ENCODE measurements around the gene ZDHHC1.

The ZDHHC1 gene

GRCh38 chr16:67390816-67391423, 25.4 kb downstream of the ZDHHC1 start:
- TF ChIP-seq CTCF (IDR thresholded peaks at IDR 0.05; ENCODE audit: low read length, missing control alignments): no peak
- H3K4me3 ChIP-seq (replicated peaks; ENCODE audit: low read depth, low read length): no peak overlapping the region
- no peak for DNase-seq (ENCODE audit: low read depth)

- TF ChIP-seq CTCF (IDR thresholded peaks at IDR 0.05; ENCODE audit: low read length, missing control alignments): no peak
- no peak overlapping the region for H3K4me3 ChIP-seq (replicated peaks; ENCODE audit: low read depth, low read length)
- DNase-seq (ENCODE audit: low read depth): no peak
These were observed 26.1 kb downstream of the ZDHHC1 start for GRCh38 chr16:67389911-67390815.

- H3K4me3 ChIP-seq (replicated peaks; ENCODE audit: low read depth, low read length): no peak overlapping the region
- no peak for TF ChIP-seq CTCF (IDR thresholded peaks at IDR 0.05; ENCODE audit: low read length, missing control alignments)
- no peak for DNase-seq (ENCODE audit: low read depth)
These were observed 27.7 kb downstream of the ZDHHC1 start for GRCh38 chr16:67388591-67388990.

- H3K4me3 ChIP-seq (replicated peaks; ENCODE audit: low read depth, low read length): no peak overlapping the region
- TF ChIP-seq CTCF (IDR thresholded peaks at IDR 0.05; ENCODE audit: low read length, missing control alignments): no peak
- DNase-seq (ENCODE audit: low read depth): no peak
These were observed 28.1 kb downstream of the ZDHHC1 start for GRCh38 chr16:67388191-67388590.

GRCh38 chr16:67387479-67388079, 28.7 kb downstream of the ZDHHC1 start:
- no peak overlapping the region for H3K4me3 ChIP-seq (replicated peaks; ENCODE audit: low read depth, low read length)
- DNase-seq (ENCODE audit: low read depth): no peak
- no peak for TF ChIP-seq CTCF (IDR thresholded peaks at IDR 0.05; ENCODE audit: low read length, missing control alignments)

GRCh38 chr16:67386861-67387455, 29.3 kb downstream of the ZDHHC1 start:
- DNase-seq (ENCODE audit: low read depth): no peak
- TF ChIP-seq CTCF (IDR thresholded peaks at IDR 0.05; ENCODE audit: low read length, missing control alignments): no peak
- H3K4me3 ChIP-seq (replicated peaks; ENCODE audit: low read depth, low read length): no peak overlapping the region
